NAMALWA (cell line): Measurements from ENCODE around the gene GSTM1.
A peak's percentile ranks its signal among the peaks of the same experiment; 100 is the strongest.
"Not testable (repeated sequence)": the region's sequence is repeated elsewhere in the genome, so short reads cannot be mapped to it uniquely, and the experiment has no call there.

Source experiments
- DNase-seq: peaks from one replicate; pipeline ENCODE4 v3.0.0-alpha.2; 2015; ENCODE audit warnings: low spot score

Gene GSTM1

DNA sequence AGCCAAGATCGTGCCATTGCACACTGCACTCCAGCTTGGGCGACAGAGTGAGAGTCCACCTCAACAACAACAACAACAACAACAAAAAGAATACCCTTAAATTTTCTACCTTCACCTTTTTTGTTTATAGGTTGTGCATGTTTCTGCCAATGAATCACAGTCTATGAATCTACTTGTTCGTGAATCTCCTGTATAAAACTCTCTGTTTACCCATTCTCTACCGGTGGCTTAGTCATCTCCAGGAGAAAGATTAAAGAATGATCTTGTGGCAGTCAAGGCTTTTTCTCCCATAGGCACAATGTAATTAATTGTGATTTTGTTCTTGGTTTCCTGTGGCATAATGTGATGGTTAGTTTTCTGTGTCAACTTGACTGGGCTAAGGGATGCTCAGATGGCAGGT lies 10.2 kb downstream of the GSTM1 start:
- DNase-seq, result not testable (repeated sequence)

- not testable (repeated sequence) for DNase-seq
Measured at GRCh38 chr1:109702940-109703339, 15.3 kb downstream of the GSTM1 start.

DNA sequence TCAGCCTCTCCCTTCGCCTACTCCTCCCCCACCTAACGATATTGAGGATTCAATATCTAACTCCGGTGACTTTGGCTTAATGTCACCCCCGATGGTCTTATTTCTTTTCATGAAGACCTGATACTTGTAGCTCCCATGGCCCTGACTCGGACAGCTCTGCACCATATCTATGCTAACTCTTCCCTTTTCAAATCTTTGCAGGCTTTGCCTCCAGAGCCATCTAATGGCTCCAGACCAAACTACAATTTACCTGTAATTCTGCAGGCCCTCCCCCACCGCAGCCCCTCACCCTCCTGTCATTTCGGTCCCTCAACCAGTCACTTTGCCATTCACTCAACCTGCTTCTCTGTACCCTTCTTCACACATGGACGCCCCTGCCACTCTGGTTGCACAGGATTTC lies 16.6 kb downstream of the GSTM1 start:
- peak; percentile 6 for DNase-seq

DNA sequence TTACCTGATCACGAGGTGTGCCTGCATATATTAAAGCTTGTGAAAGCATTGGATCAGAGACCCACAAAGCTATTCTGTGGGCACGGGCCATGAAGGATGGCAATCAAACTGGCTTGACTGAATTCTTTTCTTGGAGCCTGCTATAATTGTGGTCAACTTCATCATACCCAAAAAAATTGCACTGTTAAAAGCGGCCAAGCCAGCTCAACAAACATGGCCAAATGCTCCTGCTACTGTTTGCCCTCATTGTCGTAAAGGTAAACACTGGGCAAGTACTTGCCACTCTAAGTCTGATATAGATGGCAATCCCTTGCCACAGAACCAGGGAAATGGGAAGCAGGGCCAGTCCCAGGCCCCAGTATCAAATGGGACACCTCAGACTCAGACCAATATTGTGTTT lies 17.8 kb downstream of the GSTM1 start:
- no peak for DNase-seq

- not testable (repeated sequence) for DNase-seq
Measured at GRCh38 chr1:109708949-109709348, 21.3 kb downstream of the GSTM1 start.

- DNase-seq, result not testable (repeated sequence)
Measured at GRCh38 chr1:109709822-109710221, 22.2 kb downstream of the GSTM1 start.

- not testable (repeated sequence) for DNase-seq
Measured at GRCh38 chr1:109711593-109712320, 24.1 kb downstream of the GSTM1 start, which contains the start of gene GSTM5. GSTM5 (plus strand) TSS chr1:109712251; CDS start chr1:109712313, 62 bp downstream.

DNA sequence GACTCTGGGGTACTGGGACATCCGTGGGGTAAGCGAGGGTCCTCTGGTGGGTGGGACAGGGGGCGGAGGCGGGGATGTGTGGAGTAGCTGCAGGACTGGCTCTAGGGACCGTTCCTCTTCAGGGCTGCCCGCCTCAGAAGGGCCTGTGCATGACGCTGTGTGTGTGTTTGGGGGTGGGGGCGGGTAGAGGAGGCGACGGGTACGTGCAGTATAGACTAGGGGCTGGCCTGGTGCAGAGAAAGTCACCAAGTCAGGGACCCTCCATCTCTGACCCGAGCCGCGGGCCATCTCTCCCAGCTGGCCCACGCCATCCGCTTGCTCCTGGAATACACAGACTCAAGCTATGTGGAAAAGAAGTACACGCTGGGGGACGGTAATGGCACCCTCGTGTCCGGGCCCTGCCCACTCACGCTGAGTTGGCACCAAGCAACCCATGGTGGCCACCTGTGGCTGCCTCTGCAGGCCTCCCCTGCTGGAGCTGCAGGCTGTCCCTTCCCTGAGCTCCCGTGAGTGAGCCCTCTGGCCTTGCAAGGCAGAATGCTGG lies 24.8 kb downstream of the GSTM1 start:
- DNase-seq, result no peak

DNA sequence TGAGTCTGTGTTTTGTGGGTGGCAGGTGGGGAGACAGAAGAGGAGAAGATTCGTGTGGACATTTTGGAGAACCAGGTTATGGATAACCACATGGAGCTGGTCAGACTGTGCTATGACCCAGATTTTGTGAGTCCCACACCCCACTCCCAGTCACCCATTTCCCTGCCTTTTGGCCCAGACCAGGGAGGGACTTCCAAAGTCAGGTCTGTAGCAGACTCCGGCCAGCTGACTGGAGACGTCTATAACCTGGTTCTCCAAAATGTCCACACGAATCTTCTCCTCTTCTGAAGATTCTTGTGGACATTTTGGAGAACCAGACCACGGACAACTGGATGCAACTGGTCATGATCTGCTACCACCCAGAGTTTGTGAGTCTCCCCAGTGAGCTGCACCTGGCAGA lies 26.0 kb downstream of the GSTM1 start:
- no peak for DNase-seq

DNA sequence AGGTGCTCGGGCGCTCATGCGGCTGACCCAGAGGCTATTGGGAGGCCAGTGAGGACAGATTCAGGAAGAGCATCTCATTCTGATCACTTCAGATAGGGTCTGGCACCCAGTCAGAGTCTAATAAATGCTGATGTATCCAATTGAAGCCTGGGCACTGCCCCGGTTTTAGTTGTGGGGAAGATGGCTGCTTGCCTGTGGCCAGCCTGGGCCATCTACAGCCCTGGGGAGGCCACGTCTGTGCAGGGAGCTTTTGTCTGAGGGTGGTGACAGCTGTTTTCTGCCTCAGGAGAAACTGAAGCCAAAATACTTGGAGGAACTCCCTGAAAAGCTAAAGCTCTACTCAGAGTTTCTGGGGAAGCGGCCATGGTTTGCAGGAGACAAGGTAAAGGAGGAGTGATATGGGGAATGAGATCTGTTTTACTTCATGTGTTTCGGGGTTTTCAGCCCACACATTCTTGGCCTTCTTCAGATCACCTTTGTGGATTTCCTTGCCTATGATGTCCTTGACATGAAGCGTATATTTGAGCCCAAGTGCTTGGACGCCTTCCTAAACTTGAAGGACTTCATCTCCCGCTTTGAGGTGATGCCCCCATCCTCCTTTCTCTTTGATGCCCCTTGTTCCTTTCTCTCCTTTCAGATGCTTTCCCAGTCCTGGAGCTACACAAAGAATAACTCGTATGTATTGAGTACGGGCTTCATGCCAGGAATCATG lies 27.2 kb downstream of the GSTM1 start:
- no peak for DNase-seq

- DNase-seq, result no peak
Measured at GRCh38 chr1:109716121-109716520, 28.5 kb downstream of the GSTM1 start.

DNA sequence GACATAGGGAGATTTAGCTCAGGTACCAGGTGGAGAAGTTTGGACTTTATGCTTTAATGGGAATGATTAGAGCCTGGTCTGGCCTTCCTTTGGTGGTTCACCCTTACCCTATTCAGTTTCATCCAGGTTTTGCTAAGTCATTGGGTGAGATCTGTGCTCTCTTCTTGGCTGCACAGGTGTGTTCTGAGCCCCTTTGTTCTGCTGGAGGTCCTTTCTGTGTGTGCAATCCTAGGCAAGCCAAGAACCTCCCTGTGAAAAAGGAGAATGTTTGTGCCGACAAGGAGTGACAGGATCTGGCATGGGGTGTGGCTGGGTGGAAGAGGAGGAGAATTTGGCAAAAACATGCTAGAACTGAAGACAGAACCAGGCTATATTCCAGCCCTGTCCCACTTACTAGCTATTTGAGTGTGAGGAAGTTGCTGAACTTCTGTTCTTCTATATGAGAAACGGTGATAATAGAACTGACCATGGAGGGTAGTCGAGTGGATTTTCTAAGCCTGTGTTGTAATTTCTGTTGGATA lies 29.0 kb downstream of the GSTM1 start:
- DNase-seq, result no peak

DNA sequence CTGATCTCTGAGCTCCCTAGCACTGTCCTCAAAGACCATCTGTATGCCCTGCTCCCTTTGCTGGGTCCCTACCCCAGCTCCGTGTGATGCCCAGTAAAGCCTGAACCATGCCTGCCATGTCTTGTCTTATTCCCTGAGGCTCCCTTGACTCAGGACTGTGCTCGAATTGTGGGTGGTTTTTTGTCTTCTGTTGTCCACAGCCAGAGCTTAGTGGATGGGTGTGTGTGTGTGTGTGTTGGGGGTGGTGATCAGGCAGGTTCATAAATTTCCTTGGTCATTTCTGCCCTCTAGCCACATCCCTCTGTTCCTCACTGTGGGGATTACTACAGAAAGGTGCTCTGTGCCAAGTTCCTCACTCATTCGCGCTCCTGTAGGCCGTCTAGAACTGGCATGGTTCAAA lies 30.1 kb downstream of the GSTM1 start:
- DNase-seq, result no peak

- DNase-seq, result no peak
Measured at GRCh38 chr1:109718495-109718894, 30.9 kb downstream of the GSTM1 start.

DNA sequence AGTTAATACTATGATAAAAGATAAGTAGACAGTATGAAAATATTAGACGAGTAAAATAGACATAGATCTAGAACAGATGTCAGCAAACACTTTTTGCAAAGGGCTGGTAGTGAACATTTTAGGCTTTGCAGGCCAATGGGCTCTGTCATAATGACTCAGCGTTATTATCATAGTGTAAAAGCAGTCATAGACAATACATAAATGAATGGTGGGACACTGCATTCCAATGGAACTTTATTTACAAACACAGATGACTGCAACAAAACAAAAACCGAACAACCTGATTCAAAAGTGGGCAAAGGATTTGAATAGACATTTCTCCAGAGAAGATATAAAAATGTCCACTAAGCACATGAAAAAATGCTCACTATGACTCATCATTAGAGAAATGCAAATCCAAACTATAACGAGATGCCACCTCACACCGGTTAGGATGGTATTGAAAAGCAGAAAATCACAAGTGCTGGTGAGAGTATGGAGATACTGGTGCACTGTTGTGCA lies 31.8 kb downstream of the GSTM1 start:
- DNase-seq, result no peak

DNA sequence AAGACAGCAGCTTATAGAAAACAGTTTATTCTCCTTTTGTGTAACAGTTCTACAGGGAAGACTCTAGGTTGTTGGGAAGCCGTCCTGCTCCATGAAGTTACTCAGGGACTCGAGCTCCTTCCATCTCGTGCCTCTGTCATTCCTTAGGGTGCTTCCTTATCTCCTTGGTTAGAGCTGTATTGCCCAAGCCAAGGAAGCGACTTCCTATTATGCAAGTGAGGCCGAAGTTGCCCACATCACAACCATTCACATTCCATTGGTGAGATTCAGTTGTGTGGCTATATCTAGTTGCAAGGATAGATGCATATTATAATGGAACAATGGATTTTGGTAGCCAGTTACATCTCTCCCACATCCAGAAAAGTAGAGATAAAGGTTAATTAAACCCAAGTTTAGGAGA lies 33.4 kb downstream of the GSTM1 start:
- no peak for DNase-seq

DNA sequence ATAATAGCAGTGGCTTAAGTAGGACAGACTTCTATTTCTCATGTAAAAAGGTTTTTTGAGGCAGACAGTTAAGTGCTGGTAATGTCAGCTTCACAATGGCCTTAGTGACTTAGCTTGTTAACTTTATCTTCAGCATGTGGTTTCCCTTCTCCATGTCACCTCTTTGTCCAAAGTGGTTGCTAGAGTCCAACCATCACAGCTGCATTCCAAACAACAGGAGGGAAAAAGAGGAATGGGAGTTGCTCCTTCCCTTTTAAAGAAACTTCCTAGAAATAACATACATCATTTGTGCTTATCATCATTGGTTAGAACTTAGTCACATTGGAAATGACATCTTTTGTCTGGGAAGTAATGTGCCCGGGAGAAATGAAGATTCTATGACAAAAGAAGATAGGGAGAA lies 34.4 kb downstream of the GSTM1 start:
- no peak for DNase-seq

DNA sequence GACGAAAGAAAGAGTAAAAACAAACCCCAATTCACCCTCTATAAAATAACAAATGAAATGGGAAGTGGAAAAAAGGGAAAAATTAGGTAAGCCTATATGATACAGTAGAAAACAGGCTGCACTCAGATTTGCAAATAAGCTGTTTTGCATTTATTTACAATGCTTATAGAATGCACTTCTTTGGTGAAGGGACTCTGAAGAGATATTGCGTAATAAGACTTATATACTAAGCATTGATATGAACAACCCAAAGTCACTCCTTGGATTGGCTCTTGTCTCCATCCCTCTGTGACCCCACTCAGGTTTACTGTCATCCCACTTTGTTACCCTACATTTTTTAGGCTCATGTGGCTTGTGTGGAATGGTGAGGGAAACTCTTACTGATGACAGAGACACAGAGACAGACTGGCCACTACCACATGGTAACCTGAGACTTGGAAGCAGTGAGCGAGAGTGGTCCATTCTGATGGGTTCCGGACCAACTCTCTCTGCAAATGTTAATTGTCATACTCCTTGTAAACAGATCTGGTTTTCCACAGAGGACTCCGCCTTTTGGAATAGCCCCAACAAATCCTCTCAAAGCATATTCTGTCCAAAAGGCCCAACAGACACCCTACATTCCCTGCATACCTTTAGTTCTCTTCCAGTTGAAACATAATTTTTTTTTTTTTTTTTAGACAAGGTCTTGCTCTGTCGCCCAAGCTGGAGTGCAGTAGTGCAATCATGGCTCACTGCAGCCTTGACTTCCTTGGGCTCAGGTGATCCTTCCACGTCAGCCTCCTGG lies 35.5 kb downstream of the GSTM1 start:
- no peak for DNase-seq

- DNase-seq, result no peak
Measured at GRCh38 chr1:109724933-109725332, 37.3 kb downstream of the GSTM1 start.

- DNase-seq, result no peak
Measured at GRCh38 chr1:109725510-109725909, 37.9 kb downstream of the GSTM1 start.

GRCh38 chr1:109726007-109726406 lies 38.4 kb downstream of the GSTM1 start:
- no peak for DNase-seq
